Measurements from ENCODE around the gene LAMTOR4.

DNA sequence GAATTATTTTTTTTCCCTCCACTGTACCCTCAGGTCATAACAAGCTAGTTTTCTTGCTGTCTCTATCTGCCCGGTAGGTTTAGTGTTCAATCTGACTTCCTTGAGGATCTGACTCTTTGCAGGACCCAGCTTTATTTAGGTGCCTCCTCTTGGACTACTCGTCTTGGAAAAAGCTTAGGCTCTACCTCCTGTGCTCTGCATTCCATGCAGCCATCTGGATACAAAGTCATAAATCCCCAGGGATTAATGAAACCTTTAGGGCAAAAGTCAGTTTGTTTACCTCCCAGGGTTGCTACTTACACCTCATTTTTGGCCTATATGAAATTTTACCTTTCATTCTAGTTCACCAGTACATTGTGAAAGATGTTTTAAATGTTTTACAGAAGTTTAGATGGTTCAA is 37.0 kb downstream of the LAMTOR4 start:
- no peak for TF ChIP-seq EZH2 (IDR thresholded peaks at IDR 0.05; ENCODE audit: borderline replicate concordance, insufficient read depth, low read depth, low read length, poor library complexity, severe bottlenecking)
- TF ChIP-seq, protein P1, sequence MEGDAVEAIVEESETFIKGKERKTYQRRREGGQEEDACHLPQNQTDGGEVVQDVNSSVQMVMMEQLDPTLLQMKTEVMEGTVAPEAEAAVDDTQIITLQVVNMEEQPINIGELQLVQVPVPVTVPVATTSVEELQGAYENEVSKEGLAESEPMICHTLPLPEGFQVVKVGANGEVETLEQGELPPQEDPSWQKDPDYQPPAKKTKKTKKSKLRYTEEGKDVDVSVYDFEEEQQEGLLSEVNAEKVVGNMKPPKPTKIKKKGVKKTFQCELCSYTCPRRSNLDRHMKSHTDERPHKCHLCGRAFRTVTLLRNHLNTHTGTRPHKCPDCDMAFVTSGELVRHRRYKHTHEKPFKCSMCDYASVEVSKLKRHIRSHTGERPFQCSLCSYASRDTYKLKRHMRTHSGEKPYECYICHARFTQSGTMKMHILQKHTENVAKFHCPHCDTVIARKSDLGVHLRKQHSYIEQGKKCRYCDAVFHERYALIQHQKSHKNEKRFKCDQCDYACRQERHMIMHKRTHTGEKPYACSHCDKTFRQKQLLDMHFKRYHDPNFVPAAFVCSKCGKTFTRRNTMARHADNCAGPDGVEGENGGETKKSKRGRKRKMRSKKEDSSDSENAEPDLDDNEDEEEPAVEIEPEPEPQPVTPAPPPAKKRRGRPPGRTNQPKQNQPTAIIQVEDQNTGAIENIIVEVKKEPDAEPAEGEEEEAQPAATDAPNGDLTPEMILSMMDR (IDR thresholded peaks at IDR 0.05): no peak
